A549 (cell line): ENCODE data around the gene CALU.

Source experiments
- BHLHE40 ChIP-seq: IDR thresholded peaks from 2 replicates; pipeline ENCODE4 v1.6.1; 2012; ENCODE audit warnings: low read depth, low read length, inconsistent platforms
- CEBPB ChIP-seq, 2 experiments: fragments of >200 bp in 1 of 2; sonication (Bioruptor Twin) in 1 of 2; formaldehyde crosslinking in 1 of 2; IDR thresholded peaks; 2 replicates each; pipeline ENCODE4 v1.6.1; 2012 to 2016
- EP300 ChIP-seq, 2 experiments: fragments of >200 bp; sonication (Bioruptor Twin); formaldehyde crosslinking; IDR thresholded peaks; 2 replicates in 1 of 2; 3 replicates in 1 of 2; pipeline ENCODE4 v1.6.1; 2016 to 2017
- KDM1A ChIP-seq: fragments of 200-600 bp; sonication (generic); IDR thresholded peaks from 2 replicates; pipeline ENCODE4 v1.6.1; 2016; ENCODE audit warnings: low read depth, mild to moderate bottlenecking
- KDM5A ChIP-seq: fragments of 200-600 bp; sonication (generic); IDR thresholded peaks from 2 replicates; pipeline ENCODE4 v1.6.1; 2016; ENCODE audit warnings: antibody characterized with exemption, mild to moderate bottlenecking
- POLR2A ChIP-seq: IDR thresholded peaks from 2 replicates; pipeline ENCODE4 v1.6.1; 2012; ENCODE audit warnings: mild to moderate bottlenecking, low read length
- POLR2AphosphoS2 ChIP-seq: conservative IDR thresholded peaks from 2 replicates; pipeline ENCODE4 v1.6.1; 2012; ENCODE audit warnings: low read length, improper control_type of control experiment, inconsistent platforms
- RAD21 ChIP-seq, 2 experiments: fragments of >200 bp in 1 of 2; sonication (Bioruptor Twin) in 1 of 2; formaldehyde crosslinking in 1 of 2; IDR thresholded peaks in 1 of 2; conservative IDR thresholded peaks in 1 of 2; 2 replicates in 1 of 2; 3 replicates in 1 of 2; pipeline ENCODE4 v1.6.1; 2012 to 2018; ENCODE audit warnings: inconsistent platforms in 1 of 2
- SMC3 ChIP-seq: fragments of >200 bp; sonication (Bioruptor Twin); formaldehyde crosslinking; IDR thresholded peaks from 3 replicates; pipeline ENCODE4 v1.6.1; 2018; ENCODE audit warnings: inconsistent platforms
- TF ChIP-seq, protein P1 (sequence below): fragments of >200 bp; sonication (Bioruptor Twin); formaldehyde crosslinking; IDR thresholded peaks from 3 replicates; pipeline ENCODE4 v1.5.1; 2016
- TF ChIP-seq, protein P2 (sequence below): IDR thresholded peaks from 2 replicates; pipeline ENCODE4 v1.6.1; 2012
- TF ChIP-seq, protein P3 (sequence below): fragments of 450-650 bp; IDR thresholded peaks from 2 replicates; pipeline ENCODE4 v1.6.1; 2014; ENCODE audit warnings: antibody characterized with exemption

DNA sequence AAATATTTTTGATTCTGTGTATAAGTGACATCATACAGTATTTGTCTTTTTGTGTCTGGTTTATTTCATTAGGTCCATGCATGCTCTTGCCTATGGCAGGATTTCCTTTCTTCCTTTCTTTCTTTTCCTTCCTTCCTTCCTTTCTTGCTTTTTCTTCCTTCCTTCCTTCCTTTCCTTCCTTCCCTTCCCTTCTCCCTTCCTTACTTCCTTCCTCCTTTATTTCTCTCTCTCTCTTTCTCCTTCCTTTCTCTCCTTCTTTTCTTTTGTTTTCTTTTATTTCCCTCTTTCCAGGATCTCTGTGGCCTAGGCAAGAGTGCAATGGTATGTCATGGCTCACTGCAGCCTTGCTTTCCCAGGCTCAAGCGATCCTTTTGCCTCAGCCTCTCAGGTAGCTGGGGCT, 31.4 kb upstream of the CALU start:
- TF ChIP-seq, protein P1, sequence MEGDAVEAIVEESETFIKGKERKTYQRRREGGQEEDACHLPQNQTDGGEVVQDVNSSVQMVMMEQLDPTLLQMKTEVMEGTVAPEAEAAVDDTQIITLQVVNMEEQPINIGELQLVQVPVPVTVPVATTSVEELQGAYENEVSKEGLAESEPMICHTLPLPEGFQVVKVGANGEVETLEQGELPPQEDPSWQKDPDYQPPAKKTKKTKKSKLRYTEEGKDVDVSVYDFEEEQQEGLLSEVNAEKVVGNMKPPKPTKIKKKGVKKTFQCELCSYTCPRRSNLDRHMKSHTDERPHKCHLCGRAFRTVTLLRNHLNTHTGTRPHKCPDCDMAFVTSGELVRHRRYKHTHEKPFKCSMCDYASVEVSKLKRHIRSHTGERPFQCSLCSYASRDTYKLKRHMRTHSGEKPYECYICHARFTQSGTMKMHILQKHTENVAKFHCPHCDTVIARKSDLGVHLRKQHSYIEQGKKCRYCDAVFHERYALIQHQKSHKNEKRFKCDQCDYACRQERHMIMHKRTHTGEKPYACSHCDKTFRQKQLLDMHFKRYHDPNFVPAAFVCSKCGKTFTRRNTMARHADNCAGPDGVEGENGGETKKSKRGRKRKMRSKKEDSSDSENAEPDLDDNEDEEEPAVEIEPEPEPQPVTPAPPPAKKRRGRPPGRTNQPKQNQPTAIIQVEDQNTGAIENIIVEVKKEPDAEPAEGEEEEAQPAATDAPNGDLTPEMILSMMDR, result no peak
- TF ChIP-seq EP300 (IDR thresholded peaks at IDR 0.05) (no peak), SMC3 (no peak), CEBPB (IDR thresholded peaks at IDR 0.05) (no peak), RAD21 (conservative IDR thresholded peaks at IDR 0.05 in 1 of 2, IDR thresholded peaks at IDR 0.05 in 1 of 2) (no peak), POLR2A (no peak), POLR2AphosphoS2 (no peak), KDM1A (no peak), BHLHE40 (no peak), KDM5A (no peak)
- TF ChIP-seq, protein P2, sequence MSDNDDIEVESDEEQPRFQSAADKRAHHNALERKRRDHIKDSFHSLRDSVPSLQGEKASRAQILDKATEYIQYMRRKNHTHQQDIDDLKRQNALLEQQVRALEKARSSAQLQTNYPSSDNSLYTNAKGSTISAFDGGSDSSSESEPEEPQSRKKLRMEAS, result no peak
- TF ChIP-seq, protein P3, sequence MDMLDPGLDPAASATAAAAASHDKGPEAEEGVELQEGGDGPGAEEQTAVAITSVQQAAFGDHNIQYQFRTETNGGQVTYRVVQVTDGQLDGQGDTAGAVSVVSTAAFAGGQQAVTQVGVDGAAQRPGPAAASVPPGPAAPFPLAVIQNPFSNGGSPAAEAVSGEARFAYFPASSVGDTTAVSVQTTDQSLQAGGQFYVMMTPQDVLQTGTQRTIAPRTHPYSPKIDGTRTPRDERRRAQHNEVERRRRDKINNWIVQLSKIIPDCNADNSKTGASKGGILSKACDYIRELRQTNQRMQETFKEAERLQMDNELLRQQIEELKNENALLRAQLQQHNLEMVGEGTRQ, result no peak
